Epithelial cell of esophagus (primary cell): ENCODE results near the gene PON1.
A peak's percentile ranks its signal among the peaks of the same experiment; 100 is the strongest.

Source experiments
- DNase-seq: peaks from one replicate; pipeline ENCODE4 v3.0.0; 2010; ENCODE audit warnings: low read depth
- H3K4me3 ChIP-seq: 2 replicates; pipeline ENCODE4 v1.5.1; 2011; ENCODE audit warnings: mild to moderate bottlenecking, low read length, control low read depth
- TF ChIP-seq, protein P1 (sequence below): IDR thresholded peaks from 2 replicates; pipeline ENCODE4 v1.5.1; 2011; ENCODE audit warnings: low read depth, mild to moderate bottlenecking, low read length, control low read depth, inconsistent platforms; ENCODE audit not compliant: insufficient read depth; ENCODE audit errors: missing control alignments

The PON1 gene

GRCh38 chr7:95342029-95342428, 17.7 kb upstream of the PON1 start:
- TF ChIP-seq, protein P1, sequence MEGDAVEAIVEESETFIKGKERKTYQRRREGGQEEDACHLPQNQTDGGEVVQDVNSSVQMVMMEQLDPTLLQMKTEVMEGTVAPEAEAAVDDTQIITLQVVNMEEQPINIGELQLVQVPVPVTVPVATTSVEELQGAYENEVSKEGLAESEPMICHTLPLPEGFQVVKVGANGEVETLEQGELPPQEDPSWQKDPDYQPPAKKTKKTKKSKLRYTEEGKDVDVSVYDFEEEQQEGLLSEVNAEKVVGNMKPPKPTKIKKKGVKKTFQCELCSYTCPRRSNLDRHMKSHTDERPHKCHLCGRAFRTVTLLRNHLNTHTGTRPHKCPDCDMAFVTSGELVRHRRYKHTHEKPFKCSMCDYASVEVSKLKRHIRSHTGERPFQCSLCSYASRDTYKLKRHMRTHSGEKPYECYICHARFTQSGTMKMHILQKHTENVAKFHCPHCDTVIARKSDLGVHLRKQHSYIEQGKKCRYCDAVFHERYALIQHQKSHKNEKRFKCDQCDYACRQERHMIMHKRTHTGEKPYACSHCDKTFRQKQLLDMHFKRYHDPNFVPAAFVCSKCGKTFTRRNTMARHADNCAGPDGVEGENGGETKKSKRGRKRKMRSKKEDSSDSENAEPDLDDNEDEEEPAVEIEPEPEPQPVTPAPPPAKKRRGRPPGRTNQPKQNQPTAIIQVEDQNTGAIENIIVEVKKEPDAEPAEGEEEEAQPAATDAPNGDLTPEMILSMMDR: no peak
- no peak for DNase-seq
- H3K4me3 ChIP-seq: no peak overlapping the region

DNA sequence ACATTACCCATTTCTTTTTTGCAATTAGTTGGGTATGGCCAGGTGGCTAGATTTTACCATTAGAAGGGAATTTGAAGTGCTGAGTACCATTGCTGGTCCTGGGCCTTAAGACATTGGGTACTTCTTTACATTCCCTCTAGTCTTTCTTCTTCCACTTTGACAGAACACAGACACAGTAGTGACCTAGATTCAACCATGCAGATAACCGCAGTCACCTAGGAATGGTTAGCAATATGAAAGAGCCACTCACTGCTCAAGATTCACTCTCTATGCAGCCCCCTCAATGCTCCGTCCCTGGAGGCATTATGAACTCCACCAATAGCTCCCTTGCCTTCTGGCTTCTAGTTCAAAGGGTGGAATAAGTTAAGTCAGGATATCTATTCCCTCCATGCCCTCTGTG, 16.2 kb upstream of the PON1 start:
- TF ChIP-seq, protein P1: no peak
- no peak overlapping the region for H3K4me3 ChIP-seq
- no peak for DNase-seq

- no peak for DNase-seq
- H3K4me3 ChIP-seq: no peak overlapping the region
- TF ChIP-seq, protein P1: no peak
These were observed 14.5 kb upstream of the PON1 start for GRCh38 chr7:95338832-95339231.

DNA sequence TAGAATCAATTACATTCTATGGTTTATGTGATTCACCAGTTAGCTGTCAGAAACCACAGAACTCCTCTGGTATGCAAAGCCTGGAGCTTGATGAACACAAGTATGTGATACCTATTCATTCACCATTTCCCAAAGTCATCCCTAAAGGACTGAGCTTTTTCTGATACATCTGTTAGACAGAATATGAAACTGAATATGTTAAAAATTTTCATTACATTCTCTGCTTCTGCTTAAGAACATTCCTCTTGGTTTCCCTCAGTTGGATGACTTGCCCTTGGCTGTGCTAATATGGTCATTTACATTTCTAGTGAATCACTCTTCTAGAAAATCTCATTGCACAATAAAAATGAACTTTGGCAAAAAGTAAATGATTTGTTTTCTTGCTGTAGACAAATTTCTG, 10.8 kb upstream of the PON1 start:
- TF ChIP-seq, protein P1: no peak
- DNase-seq: peak; percentile 47
- no peak overlapping the region for H3K4me3 ChIP-seq

- H3K4me3 ChIP-seq: no peak overlapping the region
- DNase-seq: no peak
- TF ChIP-seq, protein P1: no peak
These were observed 10.1 kb upstream of the PON1 start for GRCh38 chr7:95334447-95334846.

- TF ChIP-seq, protein P1: no peak
- no peak overlapping the region for H3K4me3 ChIP-seq
- no peak for DNase-seq
These were observed 6.6 kb upstream of the PON1 start for GRCh38 chr7:95330961-95331337.

GRCh38 chr7:95330204-95330960, 6.0 kb upstream of the PON1 start:
- DNase-seq: no peak
- TF ChIP-seq, protein P1: no peak
- H3K4me3 ChIP-seq: no peak overlapping the region
